ENCODE measurements around the gene DVL2. TPM values are rescaled to one million over a fixed set of nuclear protein-coding genes. Genes with fewer than 3 reads are reported as not detected.

The DVL2 gene
- total and polyA plus RNA-seq, 2 of the 13 experiments (the other 11 are each of a cell fraction or from before 2014, with no cell fraction given) = 5.7 to 38.2 TPM

DNA sequence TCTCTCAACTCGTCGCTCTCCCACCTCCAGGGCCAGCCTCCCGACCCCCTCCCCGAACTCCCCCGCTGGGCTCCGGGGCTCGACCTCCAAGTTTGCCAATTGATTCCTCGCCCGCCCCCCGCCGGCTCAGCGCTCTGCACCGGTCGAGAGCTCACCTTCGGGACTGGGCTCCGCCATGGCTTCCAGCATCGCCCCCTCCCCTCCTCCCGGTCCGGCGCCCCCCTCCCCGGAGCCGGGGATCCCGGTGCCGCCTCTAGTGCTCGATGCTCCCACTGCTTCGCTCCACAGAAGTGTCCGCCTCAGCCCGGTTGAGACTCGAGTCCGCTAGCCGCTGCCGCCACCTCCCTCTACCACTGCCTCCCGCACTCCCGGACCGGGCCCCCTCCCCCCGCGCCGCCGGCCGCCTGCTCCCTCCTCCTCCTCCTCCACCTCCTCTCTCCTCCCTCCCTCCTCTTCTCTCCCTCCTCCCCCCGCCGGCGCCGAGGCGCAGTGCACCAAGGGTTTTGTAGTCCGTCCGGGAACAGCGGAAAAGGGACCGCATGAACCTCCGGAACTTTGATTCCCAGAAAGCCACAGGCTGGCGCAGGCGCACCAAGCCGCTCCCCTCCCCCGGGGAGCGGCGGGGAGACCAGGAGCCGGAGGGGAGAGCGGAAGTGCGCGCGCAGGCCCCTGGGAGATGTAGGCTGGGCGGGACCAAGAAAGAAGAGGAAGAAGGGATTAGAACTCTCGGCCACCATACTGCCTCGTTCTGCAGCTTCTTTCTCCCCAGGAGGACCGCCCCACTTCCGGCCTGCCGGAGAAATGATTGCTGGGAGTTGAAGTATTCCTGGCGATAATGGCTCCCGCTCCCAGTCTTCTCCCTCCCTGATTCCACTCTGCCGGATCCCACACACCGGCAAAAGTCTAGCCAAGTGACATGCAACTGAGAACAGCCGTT is 5.0 kb upstream of the DVL2 start, which contains the start of gene PHF23 (continued):
- no peak for TF ChIP-seq ZNF512B (CRISPR knock-in tag; IDR thresholded peaks at IDR 0.05; ENCODE audit: borderline replicate concordance)
- TF ChIP-seq ZNF224 (CRISPR knock-in tag; IDR thresholded peaks at IDR 0.05) = no peak
- peak; percentile 54; the same call in 1 of the 2 replicates for TF ChIP-seq ZNF563 (CRISPR knock-in tag; IDR thresholded peaks at IDR 0.05)
- TF ChIP-seq ZNF207 (IDR thresholded peaks at IDR 0.05; ENCODE audit: borderline replicate concordance) = no peak
- TF ChIP-seq KLF6 (CRISPR knock-in tag; IDR thresholded peaks at IDR 0.05) = no peak
- no peak for TF ChIP-seq ZNF589 (CRISPR knock-in tag; conservative IDR thresholded peaks at IDR 0.05)
- peak; percentile 88 for TF ChIP-seq ELF3 (CRISPR knock-in tag; IDR thresholded peaks at IDR 0.05)
- TF ChIP-seq PCBP1 (IDR thresholded peaks at IDR 0.05; ENCODE audit: borderline replicate concordance, low read depth, low read length) = peak; percentile 96
- TF ChIP-seq SNAPC4 (CRISPR knock-in tag; IDR thresholded peaks at IDR 0.05) = no peak
- TF ChIP-seq SP5 (CRISPR knock-in tag; IDR thresholded peaks at IDR 0.05; ENCODE audit: borderline replicate concordance, low read depth) = 0 out of 2 replicates have a peak, but pooled peaks have one; percentile 32
- TF ChIP-seq, protein P1, sequence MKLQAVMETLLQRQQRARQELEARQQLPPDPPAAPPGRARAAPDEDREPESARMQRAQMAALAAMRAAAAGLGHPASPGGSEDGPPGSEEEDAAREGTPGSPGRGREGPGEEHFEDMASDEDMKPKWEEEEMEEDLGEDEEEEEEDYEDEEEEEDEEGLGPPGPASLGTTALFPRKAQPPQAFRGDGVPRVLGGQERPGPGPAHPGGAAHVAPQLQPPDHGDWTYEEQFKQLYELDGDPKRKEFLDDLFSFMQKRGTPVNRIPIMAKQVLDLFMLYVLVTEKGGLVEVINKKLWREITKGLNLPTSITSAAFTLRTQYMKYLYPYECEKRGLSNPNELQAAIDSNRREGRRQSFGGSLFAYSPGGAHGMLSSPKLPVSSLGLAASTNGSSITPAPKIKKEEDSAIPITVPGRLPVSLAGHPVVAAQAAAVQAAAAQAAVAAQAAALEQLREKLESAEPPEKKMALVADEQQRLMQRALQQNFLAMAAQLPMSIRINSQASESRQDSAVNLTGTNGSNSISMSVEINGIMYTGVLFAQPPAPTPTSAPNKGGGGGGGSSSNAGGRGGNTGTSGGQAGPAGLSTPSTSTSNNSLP (IDR thresholded peaks at IDR 0.05; ENCODE audit: low read depth, low read length) = no peak
- TF ChIP-seq HNF4G (IDR thresholded peaks at IDR 0.05; ENCODE audit: borderline replicate concordance, low read depth, low read length) = peak; percentile 12; the same call in 1 of the 2 replicates
- 0 out of 2 replicates have a peak, but pooled peaks have one; percentile 37 for TF ChIP-seq HNF4G (CRISPR knock-in tag; IDR thresholded peaks at IDR 0.05; ENCODE audit: borderline replicate concordance, low read depth)
- no peak for TF ChIP-seq RFX3 (CRISPR knock-in tag; IDR thresholded peaks at IDR 0.05)
- TF ChIP-seq MED1 (CRISPR knock-in tag; IDR thresholded peaks at IDR 0.05) = peak; percentile 41; the same call in 1 of the 2 replicates
- TF ChIP-seq STAT6 (CRISPR knock-in tag; IDR thresholded peaks at IDR 0.05; ENCODE audit: borderline replicate concordance) = no peak

All from HepG2 (cell line).